Colonic mucosa (tissue), 4 donors: ENCODE measurements around the gene SHB. TPM values are rescaled to one million over a fixed set of nuclear protein-coding genes. Genes with fewer than 3 reads are reported as not detected.
A peak's percentile ranks its signal among the peaks of the same experiment; 100 is the strongest.

Source experiments
- DNase-seq: peaks from one replicate; pipeline ENCODE4 v3.0.0-alpha.2; 2020
- H3K27ac ChIP-seq: fragments of 200-600 bp; one replicate; pipeline ENCODE4 v1.8.0; 2021
- H3K27me3 ChIP-seq: fragments of 200-600 bp; one replicate; pipeline ENCODE4 v1.8.0; 2021
- H3K36me3 ChIP-seq: fragments of 200-600 bp; one replicate; pipeline ENCODE4 v1.8.0; 2021
- H3K4me1 ChIP-seq: fragments of 200-600 bp; one replicate; pipeline ENCODE4 v1.8.0; 2021; ENCODE audit warnings: mild to moderate bottlenecking
- H3K4me3 ChIP-seq: fragments of 200-600 bp; one replicate; pipeline ENCODE4 v1.8.0; 2021
- H3K9ac ChIP-seq, 2 donors: one replicate each; pipeline ENCODE4 v1.7.0; 2013; ENCODE audit warnings: control low read depth in 2 of 2, low read depth in 2 of 2, low read length in 2 of 2
- H3K9me3 ChIP-seq: fragments of 200-600 bp; one replicate; pipeline ENCODE4 v1.8.0; 2021
- intact Hi-C: fragments of 100-400 bp; cut with DNase I; formaldehyde crosslinking; loops from one replicate; pipeline ENCODE4 v1.14.1; 2022
- total RNA-seq, 2 donors: library from RNA; stranded (reverse); fragmentation: NEBNext Ultra II Directional in 1 of 2; extraction: Animal tissue kit (Norgen Biotek cat#: 25700) in 1 of 2; gene quantifications; one replicate each; pipeline ENCODE4 v1.2.1, GENCODE V29; 2021
- TF ChIP-seq, protein P1 (sequence below): fragments of 200-600 bp; IDR thresholded peaks from one replicate; pipeline ENCODE4 v1.8.0; 2022; ENCODE audit warnings: antibody characterized with exemption, mild to moderate bottlenecking
- donor health status: healthy.
- donor health status: DM: no; HTN: no; CAD: no.
- donor health status: DM: no; HTN: no; CAD: no.

Gene SHB
- total RNA-seq, 2 donors from 2014 or later = 17.4 to 24.0 TPM

DNA sequence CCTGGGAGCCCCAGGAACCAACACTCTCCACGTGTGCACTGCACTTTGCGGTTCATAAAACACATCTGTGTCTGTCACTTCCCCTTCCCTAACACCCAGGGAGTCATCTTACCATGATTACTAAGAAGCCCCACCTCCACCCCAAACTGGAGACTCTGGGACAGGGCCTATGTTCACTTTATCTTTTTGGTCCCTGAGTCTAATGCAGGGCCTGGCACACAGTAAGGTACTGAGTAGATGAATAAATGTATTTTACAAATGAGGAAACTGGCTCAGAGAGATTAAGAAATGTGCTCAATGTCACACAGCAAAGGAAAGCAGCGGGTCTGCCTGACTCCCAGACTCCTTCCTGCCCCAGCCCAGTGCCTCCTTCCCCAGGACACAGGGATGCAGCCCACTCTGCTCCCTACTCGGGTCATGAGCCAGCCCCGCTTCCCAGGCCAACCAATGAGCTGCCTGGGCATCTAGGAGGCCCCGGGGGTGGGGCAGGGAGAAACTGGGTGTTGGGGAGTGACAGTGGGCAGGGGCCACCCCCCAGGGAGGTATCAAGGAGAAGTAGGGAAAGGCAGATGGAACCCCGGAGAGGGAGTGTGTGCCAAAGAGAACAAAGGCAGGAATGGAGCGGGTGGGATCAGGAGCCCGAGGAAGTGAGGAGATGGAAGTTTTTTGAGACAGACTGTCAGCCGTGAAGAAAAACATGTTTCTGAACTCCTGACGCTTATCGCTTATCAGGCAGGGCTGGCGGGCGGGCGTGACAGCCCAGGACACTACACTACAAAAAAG lies 30.5 kb downstream of the SHB start:
- DNase-seq = no peak
- H3K4me1 ChIP-seq = peaks cover 14% of the 10 kb centered on the region
- H3K36me3 ChIP-seq = no peaks in the 10 kb centered on the region
- H3K9me3 ChIP-seq = no peaks in the 10 kb centered on the region
- H3K9ac ChIP-seq = no peak overlapping the region
- H3K27ac ChIP-seq = no peak overlapping the region
- intact Hi-C loops = no loop called here
- no peak overlapping the region for H3K4me3 ChIP-seq
- TF ChIP-seq, protein P1, sequence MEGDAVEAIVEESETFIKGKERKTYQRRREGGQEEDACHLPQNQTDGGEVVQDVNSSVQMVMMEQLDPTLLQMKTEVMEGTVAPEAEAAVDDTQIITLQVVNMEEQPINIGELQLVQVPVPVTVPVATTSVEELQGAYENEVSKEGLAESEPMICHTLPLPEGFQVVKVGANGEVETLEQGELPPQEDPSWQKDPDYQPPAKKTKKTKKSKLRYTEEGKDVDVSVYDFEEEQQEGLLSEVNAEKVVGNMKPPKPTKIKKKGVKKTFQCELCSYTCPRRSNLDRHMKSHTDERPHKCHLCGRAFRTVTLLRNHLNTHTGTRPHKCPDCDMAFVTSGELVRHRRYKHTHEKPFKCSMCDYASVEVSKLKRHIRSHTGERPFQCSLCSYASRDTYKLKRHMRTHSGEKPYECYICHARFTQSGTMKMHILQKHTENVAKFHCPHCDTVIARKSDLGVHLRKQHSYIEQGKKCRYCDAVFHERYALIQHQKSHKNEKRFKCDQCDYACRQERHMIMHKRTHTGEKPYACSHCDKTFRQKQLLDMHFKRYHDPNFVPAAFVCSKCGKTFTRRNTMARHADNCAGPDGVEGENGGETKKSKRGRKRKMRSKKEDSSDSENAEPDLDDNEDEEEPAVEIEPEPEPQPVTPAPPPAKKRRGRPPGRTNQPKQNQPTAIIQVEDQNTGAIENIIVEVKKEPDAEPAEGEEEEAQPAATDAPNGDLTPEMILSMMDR = no peak
- H3K27me3 ChIP-seq = no peaks in the 10 kb centered on the region

DNA sequence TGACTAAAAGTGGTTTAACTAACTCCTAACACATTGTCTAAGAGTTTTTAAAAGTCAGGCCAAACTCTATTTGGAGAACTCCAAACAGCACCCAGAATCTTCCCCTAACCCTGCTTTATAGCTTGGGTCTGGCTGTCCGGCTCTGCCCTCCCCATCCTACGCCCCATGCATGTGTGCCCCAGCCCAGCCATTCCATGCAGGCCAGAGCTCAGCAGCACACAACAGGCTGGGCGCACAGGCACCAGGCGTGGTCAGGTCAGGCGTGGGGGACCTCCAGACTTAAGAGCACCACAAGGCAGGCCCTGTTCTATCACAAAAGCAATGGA lies 31.1 kb downstream of the SHB start:
- intact Hi-C loops = no loop called here
- Histone ChIP-seq H3K9ac (no peak overlapping the region), H3K4me3 (no peak overlapping the region), H3K27me3 (no peaks in the 10 kb centered on the region), H3K36me3 (no peaks in the 10 kb centered on the region), H3K9me3 (no peaks in the 10 kb centered on the region), H3K27ac (no peak overlapping the region), H3K4me1 (peaks cover 14% of the 10 kb centered on the region)
- no peak for DNase-seq
- TF ChIP-seq, protein P1 = no peak

DNA sequence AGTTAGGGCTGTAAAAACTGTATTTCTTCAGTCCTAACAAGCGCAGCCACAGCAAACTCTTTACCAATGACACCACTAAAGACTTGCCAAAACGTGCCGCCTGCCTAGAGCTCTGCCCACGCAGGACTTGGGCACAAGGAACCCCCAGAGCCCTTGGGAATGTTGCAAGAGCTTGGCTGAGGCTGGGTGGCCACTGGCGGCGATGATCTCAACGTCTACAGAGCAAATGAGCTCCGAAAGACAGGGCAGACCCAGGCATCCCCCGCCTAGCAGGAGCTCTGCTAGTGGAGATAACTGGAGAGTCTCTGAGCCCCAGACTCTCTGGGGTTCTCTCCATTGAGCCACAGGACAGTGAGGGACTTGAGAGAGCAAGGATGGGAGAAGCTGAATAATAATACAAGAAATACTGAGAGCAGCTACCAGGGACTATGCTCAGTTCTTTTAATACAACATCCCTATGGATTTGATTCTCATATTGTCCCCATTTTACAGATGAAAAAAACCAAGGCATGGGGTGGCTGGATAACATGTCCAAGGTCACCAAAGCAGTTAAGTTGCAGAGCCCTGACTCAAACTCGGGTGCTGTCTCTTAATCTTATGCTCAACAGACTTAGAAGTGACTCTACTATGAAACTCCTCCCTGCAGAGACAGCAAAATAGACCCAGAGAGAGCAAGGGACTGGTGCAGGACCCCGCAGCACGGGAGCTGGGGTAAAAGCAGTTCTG lies 32.5 kb downstream of the SHB start:
- no peak overlapping the region for H3K4me3 ChIP-seq
- H3K27ac ChIP-seq = no peak overlapping the region
- TF ChIP-seq, protein P1 = no peak
- H3K27me3 ChIP-seq = no peaks in the 10 kb centered on the region
- DNase-seq = no peak
- H3K9me3 ChIP-seq = no peaks in the 10 kb centered on the region
- H3K9ac ChIP-seq = no peak overlapping the region
- intact Hi-C loops = no loop called here
- H3K4me1 ChIP-seq = peaks cover 25% of the 10 kb centered on the region
- no peaks in the 10 kb centered on the region for H3K36me3 ChIP-seq

DNA sequence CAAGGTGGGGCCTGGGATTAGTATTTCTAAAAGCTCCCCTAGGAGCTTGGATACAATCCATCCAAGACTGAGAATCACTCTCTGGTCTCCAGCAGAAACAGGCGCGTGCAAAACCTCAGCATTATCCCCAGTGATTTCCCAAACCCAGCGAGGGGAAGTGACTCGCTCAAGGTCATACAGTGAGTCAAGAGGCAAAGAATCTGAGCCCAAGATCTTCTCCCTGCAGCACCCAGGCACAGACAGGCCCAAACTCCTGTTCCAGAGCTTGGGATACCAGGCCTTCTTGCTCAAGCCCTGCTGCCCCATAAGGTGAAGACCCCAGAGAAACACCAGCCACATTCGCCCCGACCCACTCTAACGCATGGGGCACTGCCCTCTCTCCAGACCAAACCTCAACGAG lies 33.2 kb downstream of the SHB start:
- no peak overlapping the region for H3K4me3 ChIP-seq
- no peaks in the 10 kb centered on the region for H3K9me3 ChIP-seq
- H3K9ac ChIP-seq = no peak overlapping the region
- TF ChIP-seq, protein P1 = no peak
- no peak for DNase-seq
- no peak overlapping the region for H3K27ac ChIP-seq
- H3K36me3 ChIP-seq = no peaks in the 10 kb centered on the region
- H3K4me1 ChIP-seq = peaks cover 27% of the 10 kb centered on the region
- H3K27me3 ChIP-seq = no peaks in the 10 kb centered on the region
- intact Hi-C loops = no loop called here

DNA sequence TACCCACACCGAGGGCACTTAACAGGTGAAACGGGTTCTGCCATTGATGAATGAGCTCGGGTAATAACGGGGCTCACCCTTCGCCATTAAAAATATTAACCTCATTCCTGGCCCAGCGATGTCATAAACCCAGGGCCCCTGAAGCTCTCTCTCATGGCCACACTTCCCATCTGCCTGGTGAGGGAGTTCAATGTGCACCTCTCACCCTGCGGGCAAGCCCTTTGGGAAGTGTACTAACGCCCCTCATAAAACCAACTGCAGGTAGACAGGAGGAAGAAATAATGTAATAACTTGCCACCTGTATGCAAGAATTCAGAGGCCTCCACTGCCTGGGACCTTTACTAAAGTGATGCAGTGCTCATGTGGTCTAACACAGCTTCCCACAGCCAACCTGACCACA lies 35.1 kb downstream of the SHB start:
- Histone ChIP-seq H3K27me3 (no peaks in the 10 kb centered on the region), H3K36me3 (no peaks in the 10 kb centered on the region), H3K9ac (no peak overlapping the region), H3K9me3 (no peaks in the 10 kb centered on the region), H3K27ac (peak overlapping the region; percentile 37), H3K4me1 (peaks cover 18% of the 10 kb centered on the region), H3K4me3 (no peak overlapping the region)
- TF ChIP-seq, protein P1 = no peak
- peak; percentile 39 for DNase-seq
- intact Hi-C loops = no loop called here
